HEK293 (cell line): ENCODE data around the gene UFL1.
A peak's percentile ranks its signal among the peaks of the same experiment; 100 is the strongest.

Experiments
- CTCF ChIA-PET: fragments of 350-600 bp; formaldehyde crosslinking; extraction: SDS; loops from one replicate; lab custom pipeline; 2021; ENCODE audit warnings: antibody characterized with exemption; lab: Yijun Ruan, JAX
- POLR2A ChIA-PET: fragments of 300-600 bp; formaldehyde crosslinking; extraction: SDS; loops from one replicate; lab custom pipeline; 2020; ENCODE audit warnings: antibody characterized with exemption, inconsistent platforms; lab: Yijun Ruan, JAX
- H3K27ac ChIP-seq: fragments of 200-500 bp; sonication (Bioruptor generic); 2 replicates; pipeline ENCODE4 v1.5.1; 2014; ENCODE audit warnings: low read depth, low read length, control low read depth, inconsistent platforms; ENCODE audit errors: extremely low read depth
- H3K36me3 ChIP-seq, 2 experiments: fragments of 200-500 bp in 1 of 2; sonication (Bioruptor generic) in 1 of 2; 1 replicate in 1 of 2; 2 replicates in 1 of 2; pipeline ENCODE4 v1.5.1; 2014 to 2017; ENCODE audit warnings: inconsistent platforms in 2 of 2, low read length in 2 of 2; ENCODE audit not compliant: control insufficient read depth in 2 of 2, insufficient read depth in 1 of 2
- H3K4me1 ChIP-seq: fragments of 200-500 bp; sonication (Bioruptor generic); 2 replicates; pipeline ENCODE4 v1.5.1; 2014; ENCODE audit warnings: mild to moderate bottlenecking, low read length, inconsistent platforms; ENCODE audit not compliant: control insufficient read depth, insufficient read depth
- H3K4me3 ChIP-seq: 2 replicates; pipeline ENCODE4 v1.5.1; 2011; ENCODE audit warnings: low read depth, mild to moderate bottlenecking, control low read depth, low read length, moderate library complexity
- H3K9me3 ChIP-seq: fragments of 200-500 bp; sonication (Bioruptor generic); 2 replicates; pipeline ENCODE4 v1.5.1; 2014; ENCODE audit warnings: low read depth, low read length, inconsistent platforms; ENCODE audit not compliant: control insufficient read depth, insufficient read depth
- CTCF ChIP-seq: fragments of 450-650 bp; formaldehyde crosslinking; IDR thresholded peaks from 2 replicates; pipeline ENCODE4 v1.5.1; 2016; ENCODE audit warnings: missing biosample characterization, missing genetic modification characterization
- GFI1B ChIP-seq: fragments of 450-650 bp; formaldehyde crosslinking; IDR thresholded peaks from 2 replicates; pipeline ENCODE4 v1.5.1; 2016; ENCODE audit warnings: missing biosample characterization, missing genetic modification characterization
- SP2 ChIP-seq: fragments of 450-650 bp; formaldehyde crosslinking; IDR thresholded peaks from 2 replicates; pipeline ENCODE4 v1.5.1; 2016; ENCODE audit warnings: missing biosample characterization, missing genetic modification characterization
- ZFP3 ChIP-seq: fragments of 450-650 bp; formaldehyde crosslinking; IDR thresholded peaks from 2 replicates; pipeline ENCODE4 v1.5.1; 2016; ENCODE audit warnings: low read depth, missing biosample characterization, missing genetic modification characterization
- ZNF148 ChIP-seq: fragments of 450-650 bp; formaldehyde crosslinking; IDR thresholded peaks from 2 replicates; pipeline ENCODE4 v1.5.0; 2017; ENCODE audit warnings: missing biosample characterization, missing genetic modification characterization, borderline replicate concordance
- ZNF157 ChIP-seq: fragments of 450-650 bp; formaldehyde crosslinking; IDR thresholded peaks from 2 replicates; pipeline ENCODE4 v1.5.1; 2016; ENCODE audit warnings: missing biosample characterization, missing genetic modification characterization
- ZNF202 ChIP-seq: fragments of 450-650 bp; formaldehyde crosslinking; IDR thresholded peaks from 2 replicates; pipeline ENCODE4 v1.5.1; 2016; ENCODE audit warnings: missing biosample characterization, missing genetic modification characterization, borderline replicate concordance
- ZNF24 ChIP-seq: fragments of 450-650 bp; formaldehyde crosslinking; IDR thresholded peaks from 2 replicates; pipeline ENCODE4 v1.5.1; 2016; ENCODE audit warnings: missing biosample characterization, missing genetic modification characterization
- ZNF354C ChIP-seq: fragments of 450-650 bp; formaldehyde crosslinking; IDR thresholded peaks from 2 replicates; pipeline ENCODE4 v1.5.1; 2016; ENCODE audit warnings: missing biosample characterization, missing genetic modification characterization, low read depth, borderline replicate concordance
- ZNF529 ChIP-seq: fragments of 450-650 bp; formaldehyde crosslinking; IDR thresholded peaks from 2 replicates; pipeline ENCODE4 v1.5.1; 2017; ENCODE audit warnings: missing genetic modification characterization, missing biosample characterization; ENCODE audit not compliant: insufficient replicate concordance
- ZNF580 ChIP-seq: fragments of 450-650 bp; formaldehyde crosslinking; IDR thresholded peaks from 2 replicates; pipeline ENCODE4 v1.5.1; 2016; ENCODE audit warnings: missing biosample characterization, missing genetic modification characterization
- ZNF629 ChIP-seq: fragments of 450-650 bp; formaldehyde crosslinking; IDR thresholded peaks from 2 replicates; pipeline ENCODE4 v1.5.1; 2017; ENCODE audit warnings: missing biosample characterization, missing genetic modification characterization
- ZNF639 ChIP-seq: fragments of 450-650 bp; formaldehyde crosslinking; IDR thresholded peaks from 2 replicates; pipeline ENCODE4 v1.5.1; 2016; ENCODE audit warnings: missing biosample characterization, missing genetic modification characterization
- ZNF654 ChIP-seq: fragments of 450-650 bp; formaldehyde crosslinking; IDR thresholded peaks from 2 replicates; pipeline ENCODE4 v1.5.1; 2016; ENCODE audit warnings: low read depth, missing biosample characterization, missing genetic modification characterization
- ZSCAN23 ChIP-seq: fragments of 450-650 bp; formaldehyde crosslinking; IDR thresholded peaks from 2 replicates; pipeline ENCODE4 v1.5.1; 2016; ENCODE audit warnings: missing biosample characterization, missing genetic modification characterization
- ZSCAN5A ChIP-seq: fragments of 450-650 bp; formaldehyde crosslinking; IDR thresholded peaks from 2 replicates; pipeline ENCODE4 v1.5.1; 2016; ENCODE audit warnings: missing biosample characterization, missing genetic modification characterization

The UFL1 gene

GRCh38 chr6:96532399-96532798 is 10.8 kb downstream of the UFL1 start:
- H3K4me1 ChIP-seq = no peaks in the 10 kb centered on the region
- CTCF ChIA-PET = interaction anchor here (0.7 to 1.0 kb wide), 4 partner anchors 12 to 461 kb away, joined by 3 to 4 read pairs (median 4); no protein-coding TSS in a partner anchor
- no peak overlapping the region for H3K27ac ChIP-seq
- H3K4me3 ChIP-seq = no peak overlapping the region
- H3K36me3 ChIP-seq = peaks cover 22 to 65% of the 10 kb centered on the region in 2 experiments; a peak in 2 of 3 replicates
- TF ChIP-seq ZFP3 (tag by site-specific recombination) = no peak
- no peak for TF ChIP-seq SP2 (tag by site-specific recombination)
- no peak for TF ChIP-seq ZNF629 (tag by site-specific recombination)
- POLR2A ChIA-PET = interaction anchor here (2.1 kb wide), 1 partner anchor 10 kb away, joined by 7 read pairs; the partner anchor contains the start of gene UFL1
- no peaks in the 10 kb centered on the region for H3K9me3 ChIP-seq

GRCh38 chr6:96537726-96538125 is 16.1 kb downstream of the UFL1 start:
- Histone ChIP-seq H3K27ac (no peak overlapping the region), H3K9me3 (no peaks in the 10 kb centered on the region), H3K36me3 (peaks cover 22 to 47% of the 10 kb centered on the region in 2 experiments; a peak in 2 of 3 replicates), H3K4me3 (no peak overlapping the region), H3K4me1 (no peaks in the 10 kb centered on the region)
- TF ChIP-seq ZNF157 = no peak
- TF ChIP-seq ZNF529 (tag by site-specific recombination) = no peak
- TF ChIP-seq ZNF639 (tag by site-specific recombination) = no peak
- TF ChIP-seq ZNF24 (tag by site-specific recombination) = no peak
- TF ChIP-seq ZNF202 = no peak
- no peak for TF ChIP-seq ZNF148 (tag by site-specific recombination)
- TF ChIP-seq ZNF580 (tag by site-specific recombination) = no peak
- TF ChIP-seq GFI1B (tag by site-specific recombination) = no peak
- TF ChIP-seq ZSCAN23 = no peak
- POLR2A ChIA-PET = no interaction called here
- CTCF ChIA-PET = no interaction called here

- no peak overlapping the region for H3K4me3 ChIP-seq
- H3K36me3 ChIP-seq = peaks cover 28 to 67% of the 10 kb centered on the region in 2 experiments; a peak in 2 of 3 replicates
- CTCF ChIA-PET = interaction anchor here (0.5 to 1.2 kb wide), 5 partner anchors 9 to 1803 kb away, joined by 3 to 6 read pairs (median 4); no protein-coding TSS in a partner anchor
- POLR2A ChIA-PET = no interaction called here
- H3K4me1 ChIP-seq = no peaks in the 10 kb centered on the region
- no peak overlapping the region for H3K27ac ChIP-seq
- H3K9me3 ChIP-seq = no peaks in the 10 kb centered on the region
- TF ChIP-seq ZNF654 (tag by site-specific recombination) (peak; percentile 40), ZNF354C (no peak), CTCF (tag by site-specific recombination) (0 out of 2 replicates have a peak, but pooled peaks have one; percentile 10), ZSCAN5A (no peak)
Measured at GRCh38 chr6:96542702-96543101, 21.1 kb downstream of the UFL1 start.
